Activated naive CD8-positive, alpha-beta T cell (primary cell): ENCODE measurements around the gene SRGAP3.

Experiments
- H3K27ac Mint-ChIP-seq: one replicate; pipeline ENCODE4 v1.8.0; 2021; ENCODE audit warnings: mixed read lengths
- H3K27me3 Mint-ChIP-seq: one replicate; pipeline ENCODE4 v1.8.0; 2021; ENCODE audit warnings: mixed read lengths
- H3K36me3 Mint-ChIP-seq: one replicate; pipeline ENCODE4 v1.8.0; 2021; ENCODE audit warnings: mixed read lengths
- H3K4me1 Mint-ChIP-seq: one replicate; pipeline ENCODE4 v1.8.0; 2021; ENCODE audit warnings: low read depth, mixed read lengths
- H3K4me3 Mint-ChIP-seq: one replicate; pipeline ENCODE4 v1.8.0; 2021; ENCODE audit warnings: mild to moderate bottlenecking, mixed read lengths
- H3K9me3 Mint-ChIP-seq: one replicate; pipeline ENCODE4 v1.8.0; 2021; ENCODE audit warnings: low read depth, mixed read lengths

SRGAP3 gene

DNA sequence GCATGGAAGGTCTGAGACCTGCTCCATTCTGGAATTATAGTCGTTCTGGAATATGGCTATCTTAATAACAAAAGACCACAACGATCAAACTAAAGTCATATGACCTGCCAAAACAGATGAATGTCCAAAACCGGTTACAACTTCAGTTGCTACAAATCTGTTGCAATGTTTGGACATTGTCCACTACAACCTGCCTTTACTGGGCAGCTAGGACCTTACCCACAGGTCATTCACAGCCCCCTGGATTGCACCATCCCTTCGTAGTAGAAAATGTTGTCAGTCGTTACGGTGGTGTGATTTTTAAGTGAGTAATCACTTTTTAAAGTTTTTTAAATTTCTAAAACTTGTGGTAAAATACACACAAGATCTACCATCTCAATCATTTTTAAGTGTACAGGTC lies 22.5 kb upstream of the SRGAP3 start:
- no peak overlapping the region for H3K27ac Mint-ChIP-seq

DNA sequence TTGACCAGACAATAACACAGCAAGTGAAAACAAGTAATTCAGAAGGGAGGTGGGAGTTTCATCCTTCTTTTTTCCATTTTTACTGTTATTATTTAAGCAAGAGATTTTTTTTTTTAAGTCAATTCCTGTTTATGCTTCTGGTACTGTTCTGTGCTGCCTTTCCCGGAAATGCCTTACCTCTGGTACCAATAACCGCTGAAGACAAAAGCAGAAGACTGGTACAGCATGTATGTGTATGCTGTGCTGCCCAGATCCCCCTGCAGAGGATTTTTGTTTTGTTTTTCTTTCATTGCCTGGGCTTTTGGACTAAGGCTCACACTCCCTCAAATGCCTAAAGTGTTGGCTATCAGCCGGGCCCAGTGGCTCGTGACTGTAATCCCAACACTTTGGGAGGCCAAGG lies 21.3 kb upstream of the SRGAP3 start:
- H3K4me3 Mint-ChIP-seq, result no peak overlapping the region
- no peaks in the 10 kb centered on the region for H3K36me3 Mint-ChIP-seq
- H3K27me3 Mint-ChIP-seq, result no peaks in the 10 kb centered on the region
- no peak overlapping the region for H3K27ac Mint-ChIP-seq
- no peaks in the 10 kb centered on the region for H3K4me1 Mint-ChIP-seq
- H3K9me3 Mint-ChIP-seq, result no peaks in the 10 kb centered on the region

More for the DNA sequence above, 22.5 kb upstream of the SRGAP3 start:
- Mint-ChIP-seq H3K27me3 (no peaks in the 10 kb centered on the region), H3K4me3 (no peak overlapping the region), H3K36me3 (peaks cover 2% of the 10 kb centered on the region), H3K9me3 (no peaks in the 10 kb centered on the region), H3K4me1 (no peaks in the 10 kb centered on the region)

- no peaks in the 10 kb centered on the region for H3K27me3 Mint-ChIP-seq
- H3K27ac Mint-ChIP-seq, result no peak overlapping the region
- no peaks in the 10 kb centered on the region for H3K9me3 Mint-ChIP-seq
- H3K4me1 Mint-ChIP-seq, result no peaks in the 10 kb centered on the region
- H3K36me3 Mint-ChIP-seq, result no peaks in the 10 kb centered on the region
- no peak overlapping the region for H3K4me3 Mint-ChIP-seq
Measured at GRCh38 chr3:9266716-9267115, 17.3 kb upstream of the SRGAP3 start.

DNA sequence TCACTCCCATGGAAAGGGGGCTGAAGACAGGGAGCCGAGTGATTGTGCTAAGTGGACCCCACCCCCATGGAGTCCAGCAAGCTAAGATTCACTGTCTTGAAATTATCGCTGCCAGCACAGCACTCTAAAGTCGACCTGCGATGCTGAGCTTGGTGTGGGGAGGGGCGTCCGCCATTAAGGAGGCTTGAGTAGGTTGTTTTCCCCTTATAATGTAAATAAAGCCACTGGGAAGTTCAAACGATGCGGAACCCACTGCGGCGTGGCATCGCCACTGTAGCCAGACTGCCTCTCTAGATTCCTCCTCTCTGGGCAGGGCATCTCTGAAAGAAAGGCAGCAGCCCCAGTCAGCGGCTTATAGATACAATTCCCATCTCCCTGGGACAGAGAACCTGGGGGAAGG lies 10.9 kb upstream of the SRGAP3 start:
- no peak overlapping the region for H3K4me3 Mint-ChIP-seq
- H3K4me1 Mint-ChIP-seq, result no peaks in the 10 kb centered on the region
- H3K27ac Mint-ChIP-seq, result no peak overlapping the region
- H3K36me3 Mint-ChIP-seq, result peaks cover 3% of the 10 kb centered on the region
- no peaks in the 10 kb centered on the region for H3K9me3 Mint-ChIP-seq
- H3K27me3 Mint-ChIP-seq, result peaks cover 1% of the 10 kb centered on the region

DNA sequence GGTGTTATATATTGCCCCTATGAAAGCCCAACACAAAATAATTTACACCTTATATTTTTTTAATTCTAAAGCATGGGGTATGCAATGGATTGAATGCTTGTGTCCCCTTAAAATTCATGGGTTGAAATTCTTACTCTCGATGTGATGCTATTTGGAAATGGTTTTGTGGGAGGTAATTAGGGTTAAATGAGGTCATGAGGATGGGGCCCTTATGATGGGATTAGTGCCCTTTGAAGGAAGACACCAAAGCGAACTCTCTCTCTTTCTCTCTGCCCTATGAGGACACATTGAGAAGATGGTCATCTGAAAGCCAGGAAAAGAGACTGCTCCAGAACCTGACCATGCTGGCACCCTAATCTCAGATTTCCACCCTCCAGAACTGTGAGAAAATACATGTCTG lies 7.6 kb upstream of the SRGAP3 start:
- Mint-ChIP-seq H3K9me3 (no peaks in the 10 kb centered on the region), H3K27me3 (peaks cover 1% of the 10 kb centered on the region), H3K27ac (no peak overlapping the region), H3K4me1 (no peaks in the 10 kb centered on the region), H3K36me3 (peaks cover 3% of the 10 kb centered on the region), H3K4me3 (no peak overlapping the region)

GRCh38 chr3:9255976-9256375 lies 6.5 kb upstream of the SRGAP3 start:
- H3K36me3 Mint-ChIP-seq, result peaks cover 6% of the 10 kb centered on the region
- H3K27me3 Mint-ChIP-seq, result no peaks in the 10 kb centered on the region
- no peak overlapping the region for H3K4me3 Mint-ChIP-seq

DNA sequence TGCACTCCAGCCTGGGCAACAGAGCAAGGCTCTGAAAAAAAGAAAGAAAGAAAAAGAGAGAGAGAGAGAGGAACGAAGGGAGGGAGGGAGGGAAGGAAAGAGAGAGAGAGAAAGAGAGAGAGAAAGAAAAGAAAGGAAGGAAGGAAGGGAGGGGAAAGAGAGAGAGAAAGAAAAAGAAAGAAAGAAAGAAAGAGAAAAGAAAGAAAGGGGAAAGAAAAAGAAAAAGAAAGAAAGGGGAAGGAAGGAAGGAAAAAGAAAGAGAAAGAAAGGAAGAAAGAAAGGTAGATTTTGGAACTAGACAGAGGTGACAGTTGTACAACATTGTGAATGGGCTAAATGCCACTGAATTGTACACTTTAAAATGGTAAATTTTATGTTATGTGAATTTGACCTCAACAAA lies 5.3 kb upstream of the SRGAP3 start:
- peaks cover 6% of the 10 kb centered on the region for H3K36me3 Mint-ChIP-seq
- H3K4me3 Mint-ChIP-seq, result no peak overlapping the region
- H3K27me3 Mint-ChIP-seq, result no peaks in the 10 kb centered on the region
- H3K4me1 Mint-ChIP-seq, result peaks cover 3% of the 10 kb centered on the region
- no peaks in the 10 kb centered on the region for H3K9me3 Mint-ChIP-seq
- H3K27ac Mint-ChIP-seq, result no peak overlapping the region

More at GRCh38 chr3:9255976-9256375, 6.5 kb upstream of the SRGAP3 start:
- H3K27ac Mint-ChIP-seq, result no peak overlapping the region
- H3K9me3 Mint-ChIP-seq, result no peaks in the 10 kb centered on the region
- H3K4me1 Mint-ChIP-seq, result no peaks in the 10 kb centered on the region

- Mint-ChIP-seq H3K4me3 (no peak overlapping the region), H3K27ac (no peak overlapping the region), H3K9me3 (no peaks in the 10 kb centered on the region), H3K36me3 (peaks cover 6% of the 10 kb centered on the region), H3K27me3 (no peaks in the 10 kb centered on the region), H3K4me1 (peaks cover 17% of the 10 kb centered on the region)
Measured at GRCh38 chr3:9253327-9253726, 3.9 kb upstream of the SRGAP3 start.

- H3K4me1 Mint-ChIP-seq, result peaks cover 20% of the 10 kb centered on the region
- no peak overlapping the region for H3K4me3 Mint-ChIP-seq
- no peaks in the 10 kb centered on the region for H3K9me3 Mint-ChIP-seq
- no peak overlapping the region for H3K27ac Mint-ChIP-seq
- peaks cover 3% of the 10 kb centered on the region for H3K36me3 Mint-ChIP-seq
- H3K27me3 Mint-ChIP-seq, result no peaks in the 10 kb centered on the region
Measured at GRCh38 chr3:9251055-9251786, 1.8 kb upstream of the SRGAP3 start.

DNA sequence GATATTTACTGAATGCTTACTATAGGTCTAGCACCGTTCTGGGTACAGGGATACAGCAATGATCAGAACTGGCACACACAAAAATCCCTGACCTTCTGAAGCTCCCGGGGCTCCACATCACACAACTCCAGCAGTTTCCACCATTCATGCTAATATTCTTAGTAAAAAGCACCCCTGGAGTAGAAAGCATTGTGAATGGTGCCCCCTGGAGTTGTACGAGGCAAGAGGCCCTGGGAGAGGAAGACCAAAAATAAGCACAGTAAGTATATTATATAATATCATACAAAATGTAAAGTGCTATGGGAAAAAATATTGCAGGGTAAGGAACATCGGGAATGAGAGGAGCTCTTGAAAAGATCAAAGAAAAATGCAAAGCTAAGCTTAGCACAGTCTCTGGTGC lies 790 bp upstream of the SRGAP3 start:
- Mint-ChIP-seq H3K4me1 (peaks cover 22% of the 10 kb centered on the region), H3K36me3 (peaks cover 3% of the 10 kb centered on the region), H3K9me3 (no peaks in the 10 kb centered on the region), H3K27me3 (no peaks in the 10 kb centered on the region), H3K4me3 (peak overlapping the region; percentile 92), H3K27ac (no peak overlapping the region)

DNA sequence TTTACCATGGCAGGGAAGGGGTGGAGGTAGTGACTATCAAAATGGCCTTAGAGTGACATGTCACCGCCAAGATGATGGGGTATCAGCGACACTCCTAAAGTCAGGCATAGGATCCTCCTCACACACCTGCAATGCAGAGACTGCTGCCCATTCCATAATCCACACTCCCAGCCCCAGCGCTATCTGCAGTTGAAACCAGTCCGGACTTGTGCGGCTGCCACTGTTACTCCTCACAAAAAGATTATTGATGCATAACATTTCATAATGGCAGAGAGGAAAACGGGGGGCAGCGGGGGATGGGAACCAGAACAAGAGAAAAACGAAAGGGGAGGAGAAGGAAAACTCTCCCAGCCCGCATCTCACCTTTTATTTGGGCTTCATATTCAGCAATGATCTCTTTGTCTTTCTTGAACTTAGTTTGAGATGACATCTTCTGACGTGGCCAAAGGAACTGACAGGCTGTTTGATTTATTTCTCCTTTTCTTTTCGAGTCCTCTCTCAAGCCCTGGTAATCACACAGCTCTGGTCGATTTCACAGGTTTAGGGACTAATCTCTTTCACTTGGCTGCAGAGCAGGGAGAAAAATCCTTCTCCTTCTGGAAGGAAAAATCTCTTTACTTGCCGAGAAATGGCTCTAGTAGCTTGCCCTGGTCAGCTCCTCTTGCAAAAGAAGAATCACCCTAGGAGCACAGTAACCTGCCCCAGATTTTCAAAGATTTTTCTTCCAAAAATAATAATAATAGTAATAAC lies 749 bp downstream of the SRGAP3 start:
- peaks cover 22% of the 10 kb centered on the region for H3K4me1 Mint-ChIP-seq
- H3K4me3 Mint-ChIP-seq, result peak overlapping the region; percentile 92
- no peaks in the 10 kb centered on the region for H3K9me3 Mint-ChIP-seq
- H3K27ac Mint-ChIP-seq, result no peak overlapping the region
- peaks cover 3% of the 10 kb centered on the region for H3K36me3 Mint-ChIP-seq
- no peaks in the 10 kb centered on the region for H3K27me3 Mint-ChIP-seq

DNA sequence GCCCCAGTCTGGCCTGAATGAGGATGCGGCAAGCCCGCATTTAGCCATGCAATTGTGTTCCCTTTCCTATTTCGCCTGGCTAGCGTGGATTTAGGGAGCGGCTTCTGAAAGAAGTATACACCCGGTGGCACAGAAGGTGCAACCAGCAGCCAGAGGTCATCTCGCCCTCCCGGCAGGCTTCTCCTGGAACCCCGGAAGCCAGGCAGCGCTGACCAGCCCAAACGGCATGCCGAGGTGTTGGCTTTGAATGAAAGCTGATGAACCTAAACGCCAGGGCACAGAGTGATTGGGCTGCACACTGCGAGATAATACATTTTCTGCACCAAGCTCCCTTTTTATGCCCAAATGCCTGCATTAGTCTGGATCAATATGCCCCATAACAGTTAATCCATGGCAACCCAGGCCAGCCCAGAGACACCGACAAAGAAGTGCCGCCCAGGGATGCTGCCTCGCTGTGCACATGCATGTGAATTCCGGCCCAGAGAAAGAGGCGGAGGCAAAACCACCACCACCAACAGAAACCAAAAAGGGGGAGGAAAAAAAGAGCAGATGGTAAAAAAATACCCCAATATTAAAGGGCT lies 1.4 kb downstream of the SRGAP3 start:
- H3K36me3 Mint-ChIP-seq, result peaks cover 3% of the 10 kb centered on the region
- peak overlapping the region; percentile 92 for H3K4me3 Mint-ChIP-seq
- H3K9me3 Mint-ChIP-seq, result no peaks in the 10 kb centered on the region
- H3K27me3 Mint-ChIP-seq, result no peaks in the 10 kb centered on the region
- H3K4me1 Mint-ChIP-seq, result peaks cover 22% of the 10 kb centered on the region
- H3K27ac Mint-ChIP-seq, result no peak overlapping the region

DNA sequence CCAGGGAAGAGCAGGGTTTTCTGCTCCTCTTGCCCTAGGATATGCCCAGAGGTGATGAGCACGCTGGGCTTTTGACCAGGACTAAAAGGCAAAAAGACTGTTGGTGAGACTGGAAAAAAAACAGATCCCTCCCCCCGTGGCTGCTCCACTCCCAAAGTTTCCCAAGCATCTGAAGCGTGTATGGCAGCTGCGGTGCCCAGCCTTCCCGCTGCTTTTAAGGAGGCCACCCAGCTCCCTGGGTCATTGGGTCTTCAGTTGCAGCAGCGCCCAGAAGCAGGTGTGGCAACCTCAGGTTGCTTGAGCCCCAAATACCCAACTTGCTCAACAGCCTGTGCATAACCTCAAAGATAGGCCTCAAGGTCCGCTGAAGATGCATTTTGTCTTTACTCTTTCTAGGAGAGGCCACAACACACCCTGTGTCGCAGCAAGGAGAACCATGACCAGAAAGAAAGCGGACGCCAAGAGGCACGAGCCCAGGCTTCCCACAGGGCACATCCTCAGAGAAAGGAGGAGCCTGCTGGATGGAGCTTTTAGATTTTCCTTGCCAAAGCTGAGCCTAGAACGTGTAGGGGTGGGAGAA lies 2.0 kb downstream of the SRGAP3 start:
- Mint-ChIP-seq H3K27ac (no peak overlapping the region), H3K27me3 (no peaks in the 10 kb centered on the region), H3K36me3 (peaks cover 3% of the 10 kb centered on the region), H3K4me1 (peaks cover 22% of the 10 kb centered on the region), H3K9me3 (no peaks in the 10 kb centered on the region), H3K4me3 (peak overlapping the region; percentile 8)

GRCh38 chr3:9246189-9246588 lies 3.3 kb downstream of the SRGAP3 start:
- no peak overlapping the region for H3K27ac Mint-ChIP-seq
- peaks cover 22% of the 10 kb centered on the region for H3K4me1 Mint-ChIP-seq
- H3K27me3 Mint-ChIP-seq, result no peaks in the 10 kb centered on the region
- H3K36me3 Mint-ChIP-seq, result peaks cover 3% of the 10 kb centered on the region
- H3K9me3 Mint-ChIP-seq, result no peaks in the 10 kb centered on the region
- no peak overlapping the region for H3K4me3 Mint-ChIP-seq

DNA sequence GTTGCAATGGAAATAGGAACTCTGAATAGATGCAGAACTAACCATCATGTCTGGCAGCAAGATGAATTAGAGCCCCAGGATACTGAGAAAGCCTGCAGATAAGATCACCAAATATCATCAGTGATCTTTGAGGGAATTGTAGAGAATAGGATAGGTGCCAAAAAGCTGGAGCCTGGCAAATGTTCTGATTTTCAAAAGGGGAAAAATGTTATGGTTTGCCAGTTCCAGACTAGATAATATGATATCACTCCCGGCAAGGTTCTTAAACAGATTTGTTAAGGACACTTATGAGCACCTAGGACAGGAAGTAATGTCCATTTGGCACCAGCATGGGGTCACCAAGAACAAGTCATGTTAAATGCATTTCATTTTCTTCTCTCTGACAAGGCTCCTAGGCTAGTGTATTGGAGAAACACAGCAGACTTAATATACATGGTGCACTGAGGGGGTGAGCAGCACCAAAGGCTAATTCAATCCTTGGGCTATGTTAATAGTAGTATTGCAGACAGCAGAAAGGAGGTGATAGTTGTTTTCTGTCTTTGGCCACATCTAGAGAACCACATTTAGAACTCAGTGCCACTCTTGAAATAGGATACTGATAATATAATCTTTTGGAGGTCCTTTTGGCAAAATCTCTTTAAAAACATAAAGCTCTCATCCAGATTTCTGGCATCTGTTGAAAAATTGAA lies 4.8 kb downstream of the SRGAP3 start:
- Mint-ChIP-seq H3K4me3 (no peak overlapping the region), H3K36me3 (peaks cover 6% of the 10 kb centered on the region), H3K27me3 (no peaks in the 10 kb centered on the region), H3K4me1 (peaks cover 17% of the 10 kb centered on the region), H3K27ac (no peak overlapping the region), H3K9me3 (no peaks in the 10 kb centered on the region)
